H1 (cell line): ENCODE results near the gene VPS13D. TPM values are rescaled to one million over a fixed set of nuclear protein-coding genes. Genes with fewer than 3 reads are reported as not detected.

ENCODE experiments used
- CTCF ChIA-PET: fragments of 300-600 bp; sonication (Branson Sonifier 250); formaldehyde crosslinking; loops from one replicate; lab custom pipeline; 2021; ENCODE audit not compliant: partially characterized antibody; lab: Charles Lee
- POLR2A ChIA-PET: fragments of 300-600 bp; sonication (Branson Sonifier 250); formaldehyde crosslinking; loops from one replicate; lab custom pipeline; 2021; ENCODE audit warnings: inconsistent platforms; ENCODE audit not compliant: partially characterized antibody; lab: Charles Lee
- DNase-seq, 2 experiments: peaks; one replicate each; pipeline versions ENCODE4 v3.0.0 to v3.0.0-alpha.2; 2010 to 2022; ENCODE audit warnings: low spot score in 2 of 2, low read depth in 1 of 2, mixed read lengths in 1 of 2
- FAIRE-seq: peaks from 2 replicates; lab custom pipeline; 2011; peaks lifted over from hg19 to GRCh38; lab: Jason Lieb, UNC
- H2AFZ ChIP-seq: 2 replicates; pipeline ENCODE4 v1.8.1; 2012; ENCODE audit warnings: low read length, inconsistent platforms
- H2AK5ac ChIP-seq: 2 replicates; pipeline ENCODE4 v1.6.1; 2013; ENCODE audit warnings: low read depth, low read length
- H2BK120ac ChIP-seq: replicated peaks from 2 replicates; pipeline ENCODE3; 2013; ENCODE audit warnings: low read depth, low read length, inconsistent platforms
- H2BK12ac ChIP-seq: 2 replicates; pipeline ENCODE4 v1.6.1; 2013; ENCODE audit warnings: low read depth, low read length
- H2BK15ac ChIP-seq: 2 replicates; pipeline ENCODE4 v1.6.1; 2013; ENCODE audit warnings: low read length
- H2BK20ac ChIP-seq: 2 replicates; pipeline ENCODE4 v1.6.1; 2013; ENCODE audit warnings: low read length
- H2BK5ac ChIP-seq: 2 replicates; pipeline ENCODE4 v1.6.1; 2013; ENCODE audit warnings: low read depth, low read length
- H3K14ac ChIP-seq: 2 replicates; pipeline ENCODE4 v1.6.1; 2013; ENCODE audit warnings: inconsistent platforms; ENCODE audit not compliant: insufficient read length
- H3K18ac ChIP-seq: 2 replicates; pipeline ENCODE4 v1.6.1; 2013; ENCODE audit warnings: low read length; ENCODE audit errors: extremely low read depth
- H3K23ac ChIP-seq: 2 replicates; pipeline ENCODE4 v1.6.1; 2013; ENCODE audit warnings: inconsistent platforms; ENCODE audit not compliant: insufficient read length
- H3K23me2 ChIP-seq: 2 replicates; pipeline ENCODE4 v1.6.1; 2013; ENCODE audit warnings: low read depth, low read length
- H3K27ac ChIP-seq: 2 replicates; pipeline ENCODE4 v1.6.1; 2011; ENCODE audit warnings: low read depth, low read length, inconsistent platforms
- H3K27me3 ChIP-seq, 4 experiments: replicated peaks in 1 of 4; 1 replicate in 1 of 4; 2 replicates in 3 of 4; pipeline versions ENCODE4 v1.6.1 to v1.8.1; 2011 to 2013; ENCODE audit warnings: low read length in 3 of 4, mild to moderate bottlenecking in 3 of 4, inconsistent platforms in 2 of 4, mixed read lengths in 2 of 4, moderate library complexity in 1 of 4; ENCODE audit not compliant: control insufficient read depth in 3 of 4, insufficient read depth in 3 of 4; ENCODE audit errors: extremely low read depth in 1 of 4
- H3K36me3 ChIP-seq, 4 experiments: 2 replicates each; pipeline versions ENCODE4 v1.6.1 to v1.8.1; 2011 to 2013; ENCODE audit warnings: mild to moderate bottlenecking in 4 of 4, low read length in 3 of 4, moderate library complexity in 2 of 4, control low read depth in 1 of 4, inconsistent platforms in 1 of 4; ENCODE audit not compliant: insufficient read depth in 4 of 4, control insufficient read depth in 2 of 4
- H3K4ac ChIP-seq: replicated peaks from 2 replicates; pipeline ENCODE3; 2013; ENCODE audit warnings: low read length, low read depth, mixed read lengths, inconsistent platforms; ENCODE audit not compliant: insufficient read length
- H3K4me1 ChIP-seq, 4 experiments: replicated peaks in 1 of 4; 1 replicate in 1 of 4; 2 replicates in 3 of 4; pipeline versions ENCODE4 v1.6.1 to v1.8.1; 2011 to 2013; ENCODE audit warnings: low read length in 3 of 4, inconsistent platforms in 2 of 4, mixed read lengths in 1 of 4; ENCODE audit not compliant: insufficient read depth in 4 of 4, control insufficient read depth in 3 of 4
- H3K4me2 ChIP-seq, 2 experiments: 2 replicates each; pipeline versions ENCODE4 v1.6.1 to v1.8.1; 2011 to 2013; ENCODE audit warnings: low read depth in 2 of 2, low read length in 2 of 2, control low read depth in 1 of 2, inconsistent platforms in 1 of 2, mild to moderate bottlenecking in 1 of 2; ENCODE audit not compliant: insufficient read depth in 1 of 2
- H3K4me3 ChIP-seq, 4 experiments: fragments of 200-600, 300-600 bp in 1 of 4; sonication (generic), shearing (Covaris generic), sonication (Bioruptor Twin) in 1 of 4; 2 replicates each; pipeline versions ENCODE4 v1.5.1 to v1.8.1; 2011 to 2016; ENCODE audit warnings: low read length in 4 of 4, low read depth in 3 of 4, control low read depth in 2 of 4, inconsistent platforms in 2 of 4, mild to moderate bottlenecking in 2 of 4, mixed read lengths in 1 of 4, moderate library complexity in 1 of 4; ENCODE audit not compliant: insufficient read depth in 2 of 4; ENCODE audit errors: extremely low read depth in 1 of 4
- H3K56ac ChIP-seq: replicated peaks from 2 replicates; pipeline ENCODE3; 2013; ENCODE audit warnings: low read depth, mild to moderate bottlenecking, mixed read lengths, low read length, inconsistent platforms; ENCODE audit not compliant: insufficient read length
- H3K79me1 ChIP-seq: 2 replicates; pipeline ENCODE4 v1.6.1; 2013; ENCODE audit warnings: low read depth, low read length, control low read depth
- H3K79me2 ChIP-seq, 2 experiments: 2 replicates each; pipeline versions ENCODE4 v1.6.1 to v1.8.1; 2012 to 2013; ENCODE audit warnings: low read length in 2 of 2, mild to moderate bottlenecking in 2 of 2, inconsistent platforms in 1 of 2; ENCODE audit not compliant: insufficient read depth in 2 of 2, control insufficient read depth in 1 of 2
- H3K9ac ChIP-seq, 4 experiments: replicated peaks in 1 of 4; 1 replicate in 1 of 4; 2 replicates in 3 of 4; pipeline versions ENCODE4 v1.6.1 to v1.8.1; 2011 to 2013; ENCODE audit warnings: low read depth in 3 of 4, low read length in 3 of 4, control low read depth in 2 of 4, mild to moderate bottlenecking in 2 of 4, moderate library complexity in 2 of 4, inconsistent platforms in 1 of 4; ENCODE audit errors: extremely low read depth in 1 of 4
- H3K9me3 ChIP-seq, 2 experiments: 2 replicates each; pipeline versions ENCODE4 v1.6.1 to v1.8.1; 2012 to 2013; ENCODE audit warnings: mild to moderate bottlenecking in 2 of 2, moderate library complexity in 2 of 2, control low read depth in 1 of 2, inconsistent platforms in 1 of 2, low read depth in 1 of 2, low read length in 1 of 2, mixed read lengths in 1 of 2; ENCODE audit not compliant: insufficient read depth in 2 of 2
- H4K20me1 ChIP-seq, 2 experiments: replicated peaks in 1 of 2; 2 replicates each; pipeline versions ENCODE3 to v1.8.1; 2011 to 2013; ENCODE audit warnings: inconsistent platforms in 2 of 2, low read length in 2 of 2, mild to moderate bottlenecking in 1 of 2; ENCODE audit not compliant: insufficient read depth in 2 of 2, control insufficient read depth in 1 of 2
- H4K5ac ChIP-seq: 2 replicates; pipeline ENCODE4 v1.6.1; 2013; ENCODE audit warnings: low read length, low read depth, mixed read lengths, inconsistent platforms; ENCODE audit not compliant: insufficient read length
- H4K8ac ChIP-seq: 2 replicates; pipeline ENCODE4 v1.8.0; 2013; ENCODE audit warnings: mild to moderate bottlenecking, moderate library complexity, low read length, inconsistent platforms; ENCODE audit not compliant: insufficient read depth; ENCODE audit errors: extremely low read depth
- H4K91ac ChIP-seq: replicated peaks from 2 replicates; pipeline ENCODE3; 2013; ENCODE audit warnings: low read length, mixed read lengths, inconsistent platforms; ENCODE audit not compliant: insufficient read length
- E2F6 ChIP-seq: IDR thresholded peaks from 2 replicates; pipeline ENCODE4 v1.6.1; 2012; ENCODE audit warnings: inconsistent platforms
- EZH2 ChIP-seq: fragments of 200-600 bp; sonication (generic); IDR thresholded peaks from 2 replicates; pipeline ENCODE4 v1.7.1; 2012; ENCODE audit warnings: low read depth, mild to moderate bottlenecking, moderate library complexity, low read length, inconsistent platforms; ENCODE audit not compliant: severe bottlenecking
- RXRA ChIP-seq: IDR thresholded peaks from 2 replicates; pipeline ENCODE4 v1.6.1; 2011; ENCODE audit warnings: low read depth, mild to moderate bottlenecking, low read length, moderate library complexity; ENCODE audit not compliant: insufficient read depth
- WGBS, 2 experiments: shearing (Covaris generic) in 1 of 2; methylation state at CpG; one replicate each; pipeline versions ENCODE4 v1.1.6 to v1.1.7; 2013 to 2015; ENCODE audit warnings: low lambda C conversion rate in 2 of 2, mixed read lengths in 2 of 2, inconsistent platforms in 1 of 2, low coverage in 1 of 2, missing lambda C conversion rate in 1 of 2; ENCODE audit not compliant: insufficient replicate concordance in 2 of 2, insufficient coverage in 1 of 2, insufficient read length in 1 of 2; ENCODE audit errors: extremely low coverage in 1 of 2, missing lambda C conversion rate in 1 of 2; 5-methylcytosine and 5-hydroxymethylcytosine counted together
- polyA plus RNA-seq, 7 experiments: library from polyadenylated mRNA; depleted of rRNA in 3 of 7; stranded (reverse) in 5 of 7; unstranded in 2 of 7; fragments of >200 nt in 5 of 7; fragments of 200-250 nt in 2 of 7; gene quantifications; 1 replicate in 5 of 7; 2 replicates in 1 of 7; 4 replicates in 1 of 7; pipeline versions ENCODE4 v1.2.1 to v1.2.3, GENCODE V29; 2011 to 2013; ENCODE audit warnings: missing spikeins in 2 of 7, mixed read lengths in 2 of 7
- total RNA-seq: library from RNA; stranded (reverse); fragmentation: NEBNext Ultra II Directional; extraction: Animal tissue kit (Norgen Biotek cat#: 25700); gene quantifications from 2 replicates; pipeline ENCODE4 v1.2.1, GENCODE V29; 2021

VPS13D gene
- total and polyA plus RNA-seq, 2 of the 8 experiments (the other 6 are each of a cell fraction or from before 2014, with no cell fraction given) = 10.9 to 31.2 TPM

GRCh38 chr1:12202190-12202497, 27.7 kb upstream of the VPS13D start:
- WGBS, 2 experiments = 64% methylated on average over 6 of the region's 6 CpGs; no CpG with 5 or more reads in 1 of the 2 experiments
- Histone ChIP-seq H3K9ac (no peak overlapping the region), H3K14ac (no peak overlapping the region), H3K27me3 (no peaks in the 10 kb centered on the region), H3K23me2 (peaks cover 3% of the 10 kb centered on the region; the same call in 1 of the 2 replicates), H3K27ac (no peak overlapping the region), H2BK12ac (no peak overlapping the region; the same call in 1 of the 2 replicates), H3K9me3 (no peaks in the 10 kb centered on the region), H3K4ac (no peak overlapping the region), H4K5ac (no peak overlapping the region), H2BK20ac (no peak overlapping the region), H2BK120ac (no peak overlapping the region), H2AFZ (no peak overlapping the region), H3K79me1 (no peaks in the 10 kb centered on the region), H3K18ac (no peak overlapping the region), H3K23ac (no peak overlapping the region), H4K91ac (no peak overlapping the region), H3K56ac (no peak overlapping the region), H4K20me1 (peaks cover 0 to 1% of the 10 kb centered on the region in 2 experiments), H4K8ac (no peak overlapping the region; the same call in 1 of the 2 replicates), H2BK5ac (no peak overlapping the region), H3K36me3 (no peaks in the 10 kb centered on the region), H3K4me1 (peaks cover 3 to 11% (median 8%) of the 10 kb centered on the region in 4 experiments), H3K4me3 (no peak overlapping the region), H2AK5ac (0 out of 2 replicates have a peak overlapping the region, but pooled peaks have one; percentile 16), H3K4me2 (no peak overlapping the region), H3K79me2 (no peaks in the 10 kb centered on the region), H2BK15ac (no peak overlapping the region)
- FAIRE-seq (no peak), DNase-seq (no peak)
- POLR2A ChIA-PET = no interaction called here
- no peak for TF ChIP-seq EZH2
- 0 out of 2 replicates have a peak, but pooled peaks have one; percentile 19 for TF ChIP-seq E2F6
- no peak for TF ChIP-seq RXRA
- CTCF ChIA-PET = interaction anchor here (1.0 to 17.0 kb wide), 7 partner anchors 6 to 95 kb away, joined by 3 to 503 read pairs (median 4); no protein-coding TSS in a partner anchor
